H1 (cell line): ENCODE measurements around the gene TTPAL. TPM values are rescaled to one million over a fixed set of nuclear protein-coding genes. Genes with fewer than 3 reads are reported as not detected.

ENCODE experiments used
- CTCF ChIA-PET: fragments of 300-600 bp; sonication (Branson Sonifier 250); formaldehyde crosslinking; loops from one replicate; lab custom pipeline; 2021; ENCODE audit not compliant: partially characterized antibody; lab: Charles Lee
- POLR2A ChIA-PET: fragments of 300-600 bp; sonication (Branson Sonifier 250); formaldehyde crosslinking; loops from one replicate; lab custom pipeline; 2021; ENCODE audit warnings: inconsistent platforms; ENCODE audit not compliant: partially characterized antibody; lab: Charles Lee
- DNase-seq, 2 experiments: peaks; one replicate each; pipeline versions ENCODE4 v3.0.0 to v3.0.0-alpha.2; 2010 to 2022; ENCODE audit warnings: low spot score in 2 of 2, low read depth in 1 of 2, mixed read lengths in 1 of 2
- FAIRE-seq: peaks from 2 replicates; lab custom pipeline; 2011; peaks lifted over from hg19 to GRCh38; lab: Jason Lieb, UNC
- H2AFZ ChIP-seq: 2 replicates; pipeline ENCODE4 v1.8.1; 2012; ENCODE audit warnings: low read length, inconsistent platforms
- H2AK5ac ChIP-seq: 2 replicates; pipeline ENCODE4 v1.6.1; 2013; ENCODE audit warnings: low read depth, low read length
- H2BK120ac ChIP-seq: replicated peaks from 2 replicates; pipeline ENCODE3; 2013; ENCODE audit warnings: low read depth, low read length, inconsistent platforms
- H2BK12ac ChIP-seq: 2 replicates; pipeline ENCODE4 v1.6.1; 2013; ENCODE audit warnings: low read depth, low read length
- H2BK15ac ChIP-seq: 2 replicates; pipeline ENCODE4 v1.6.1; 2013; ENCODE audit warnings: low read length
- H2BK20ac ChIP-seq: 2 replicates; pipeline ENCODE4 v1.6.1; 2013; ENCODE audit warnings: low read length
- H2BK5ac ChIP-seq: 2 replicates; pipeline ENCODE4 v1.6.1; 2013; ENCODE audit warnings: low read depth, low read length
- H3K14ac ChIP-seq: 2 replicates; pipeline ENCODE4 v1.6.1; 2013; ENCODE audit warnings: inconsistent platforms; ENCODE audit not compliant: insufficient read length
- H3K18ac ChIP-seq: 2 replicates; pipeline ENCODE4 v1.6.1; 2013; ENCODE audit warnings: low read length; ENCODE audit errors: extremely low read depth
- H3K23ac ChIP-seq: 2 replicates; pipeline ENCODE4 v1.6.1; 2013; ENCODE audit warnings: inconsistent platforms; ENCODE audit not compliant: insufficient read length
- H3K23me2 ChIP-seq: 2 replicates; pipeline ENCODE4 v1.6.1; 2013; ENCODE audit warnings: low read depth, low read length
- H3K27ac ChIP-seq: 2 replicates; pipeline ENCODE4 v1.6.1; 2011; ENCODE audit warnings: low read depth, low read length, inconsistent platforms
- H3K27me3 ChIP-seq, 4 experiments: replicated peaks in 1 of 4; 1 replicate in 1 of 4; 2 replicates in 3 of 4; pipeline versions ENCODE4 v1.6.1 to v1.8.1; 2011 to 2013; ENCODE audit warnings: low read length in 3 of 4, mild to moderate bottlenecking in 3 of 4, inconsistent platforms in 2 of 4, mixed read lengths in 2 of 4, moderate library complexity in 1 of 4; ENCODE audit not compliant: control insufficient read depth in 3 of 4, insufficient read depth in 3 of 4; ENCODE audit errors: extremely low read depth in 1 of 4
- H3K36me3 ChIP-seq, 4 experiments: 2 replicates each; pipeline versions ENCODE4 v1.6.1 to v1.8.1; 2011 to 2013; ENCODE audit warnings: mild to moderate bottlenecking in 4 of 4, low read length in 3 of 4, moderate library complexity in 2 of 4, control low read depth in 1 of 4, inconsistent platforms in 1 of 4; ENCODE audit not compliant: insufficient read depth in 4 of 4, control insufficient read depth in 2 of 4
- H3K4ac ChIP-seq: replicated peaks from 2 replicates; pipeline ENCODE3; 2013; ENCODE audit warnings: low read length, low read depth, mixed read lengths, inconsistent platforms; ENCODE audit not compliant: insufficient read length
- H3K4me1 ChIP-seq, 4 experiments: replicated peaks in 1 of 4; 1 replicate in 1 of 4; 2 replicates in 3 of 4; pipeline versions ENCODE4 v1.6.1 to v1.8.1; 2011 to 2013; ENCODE audit warnings: low read length in 3 of 4, inconsistent platforms in 2 of 4, mixed read lengths in 1 of 4; ENCODE audit not compliant: insufficient read depth in 4 of 4, control insufficient read depth in 3 of 4
- H3K4me2 ChIP-seq, 2 experiments: 2 replicates each; pipeline versions ENCODE4 v1.6.1 to v1.8.1; 2011 to 2013; ENCODE audit warnings: low read depth in 2 of 2, low read length in 2 of 2, control low read depth in 1 of 2, inconsistent platforms in 1 of 2, mild to moderate bottlenecking in 1 of 2; ENCODE audit not compliant: insufficient read depth in 1 of 2
- H3K4me3 ChIP-seq, 4 experiments: fragments of 200-600, 300-600 bp in 1 of 4; sonication (generic), shearing (Covaris generic), sonication (Bioruptor Twin) in 1 of 4; 2 replicates each; pipeline versions ENCODE4 v1.5.1 to v1.8.1; 2011 to 2016; ENCODE audit warnings: low read length in 4 of 4, low read depth in 3 of 4, control low read depth in 2 of 4, inconsistent platforms in 2 of 4, mild to moderate bottlenecking in 2 of 4, mixed read lengths in 1 of 4, moderate library complexity in 1 of 4; ENCODE audit not compliant: insufficient read depth in 2 of 4; ENCODE audit errors: extremely low read depth in 1 of 4
- H3K56ac ChIP-seq: replicated peaks from 2 replicates; pipeline ENCODE3; 2013; ENCODE audit warnings: low read depth, mild to moderate bottlenecking, mixed read lengths, low read length, inconsistent platforms; ENCODE audit not compliant: insufficient read length
- H3K79me1 ChIP-seq: 2 replicates; pipeline ENCODE4 v1.6.1; 2013; ENCODE audit warnings: low read depth, low read length, control low read depth
- H3K79me2 ChIP-seq, 2 experiments: 2 replicates each; pipeline versions ENCODE4 v1.6.1 to v1.8.1; 2012 to 2013; ENCODE audit warnings: low read length in 2 of 2, mild to moderate bottlenecking in 2 of 2, inconsistent platforms in 1 of 2; ENCODE audit not compliant: insufficient read depth in 2 of 2, control insufficient read depth in 1 of 2
- H3K9ac ChIP-seq, 4 experiments: replicated peaks in 1 of 4; 1 replicate in 1 of 4; 2 replicates in 3 of 4; pipeline versions ENCODE4 v1.6.1 to v1.8.1; 2011 to 2013; ENCODE audit warnings: low read depth in 3 of 4, low read length in 3 of 4, control low read depth in 2 of 4, mild to moderate bottlenecking in 2 of 4, moderate library complexity in 2 of 4, inconsistent platforms in 1 of 4; ENCODE audit errors: extremely low read depth in 1 of 4
- H3K9me3 ChIP-seq, 2 experiments: 2 replicates each; pipeline versions ENCODE4 v1.6.1 to v1.8.1; 2012 to 2013; ENCODE audit warnings: mild to moderate bottlenecking in 2 of 2, moderate library complexity in 2 of 2, control low read depth in 1 of 2, inconsistent platforms in 1 of 2, low read depth in 1 of 2, low read length in 1 of 2, mixed read lengths in 1 of 2; ENCODE audit not compliant: insufficient read depth in 2 of 2
- H4K20me1 ChIP-seq, 2 experiments: replicated peaks in 1 of 2; 2 replicates each; pipeline versions ENCODE3 to v1.8.1; 2011 to 2013; ENCODE audit warnings: inconsistent platforms in 2 of 2, low read length in 2 of 2, mild to moderate bottlenecking in 1 of 2; ENCODE audit not compliant: insufficient read depth in 2 of 2, control insufficient read depth in 1 of 2
- H4K5ac ChIP-seq: 2 replicates; pipeline ENCODE4 v1.6.1; 2013; ENCODE audit warnings: low read length, low read depth, mixed read lengths, inconsistent platforms; ENCODE audit not compliant: insufficient read length
- H4K8ac ChIP-seq: 2 replicates; pipeline ENCODE4 v1.8.0; 2013; ENCODE audit warnings: mild to moderate bottlenecking, moderate library complexity, low read length, inconsistent platforms; ENCODE audit not compliant: insufficient read depth; ENCODE audit errors: extremely low read depth
- H4K91ac ChIP-seq: replicated peaks from 2 replicates; pipeline ENCODE3; 2013; ENCODE audit warnings: low read length, mixed read lengths, inconsistent platforms; ENCODE audit not compliant: insufficient read length
- JUND ChIP-seq: IDR thresholded peaks from 2 replicates; pipeline ENCODE4 v1.6.1; 2011; ENCODE audit warnings: mild to moderate bottlenecking, improper control_type of control experiment, low read length
- POLR2AphosphoS5 ChIP-seq: IDR thresholded peaks from 2 replicates; pipeline ENCODE4 v1.6.1; 2011; ENCODE audit warnings: low read depth, low read length
- TBP ChIP-seq: IDR thresholded peaks from 2 replicates; pipeline ENCODE4 v1.6.1; 2011; ENCODE audit warnings: low read depth, low read length, improper control_type of control experiment
- TEAD4 ChIP-seq: IDR thresholded peaks from 2 replicates; pipeline ENCODE4 v1.6.1; 2012; ENCODE audit warnings: low read depth, low read length, inconsistent platforms, mixed read lengths
- YY1 ChIP-seq: IDR thresholded peaks from 2 replicates; pipeline ENCODE4 v1.6.1; 2011; ENCODE audit warnings: low read depth, mild to moderate bottlenecking, low read length
- WGBS, 2 experiments: shearing (Covaris generic) in 1 of 2; methylation state at CpG; one replicate each; pipeline versions ENCODE4 v1.1.6 to v1.1.7; 2013 to 2015; ENCODE audit warnings: low lambda C conversion rate in 2 of 2, mixed read lengths in 2 of 2, inconsistent platforms in 1 of 2, low coverage in 1 of 2, missing lambda C conversion rate in 1 of 2; ENCODE audit not compliant: insufficient replicate concordance in 2 of 2, insufficient coverage in 1 of 2, insufficient read length in 1 of 2; ENCODE audit errors: extremely low coverage in 1 of 2, missing lambda C conversion rate in 1 of 2; 5-methylcytosine and 5-hydroxymethylcytosine counted together
- polyA plus RNA-seq, 7 experiments: library from polyadenylated mRNA; depleted of rRNA in 3 of 7; stranded (reverse) in 5 of 7; unstranded in 2 of 7; fragments of >200 nt in 5 of 7; fragments of 200-250 nt in 2 of 7; gene quantifications; 1 replicate in 5 of 7; 2 replicates in 1 of 7; 4 replicates in 1 of 7; pipeline versions ENCODE4 v1.2.1 to v1.2.3, GENCODE V29; 2011 to 2013; ENCODE audit warnings: missing spikeins in 2 of 7, mixed read lengths in 2 of 7
- total RNA-seq: library from RNA; stranded (reverse); fragmentation: NEBNext Ultra II Directional; extraction: Animal tissue kit (Norgen Biotek cat#: 25700); gene quantifications from 2 replicates; pipeline ENCODE4 v1.2.1, GENCODE V29; 2021

Gene TTPAL
- total and polyA plus RNA-seq, 2 of the 8 experiments (the other 6 are each of a cell fraction or from before 2014, with no cell fraction given): 2.8 to 14.0 TPM

- no peaks in the 10 kb centered on the region for H3K9me3 ChIP-seq
- H4K91ac ChIP-seq: no peak overlapping the region
- ChIA-PET CTCF (interaction anchor here (0.7 to 1.8 kb wide), 7 partner anchors 8 to 192 kb away, joined by 3 to 4 read pairs (median 3); no protein-coding TSS in a partner anchor), POLR2A (interaction anchor here (0.8 kb wide), 1 partner anchor 135 kb away, joined by 3 read pairs; no protein-coding TSS in a partner anchor)
- H3K23ac ChIP-seq: no peak overlapping the region
- no peak overlapping the region for H3K56ac ChIP-seq
- 76% methylated on average over 10 of the region's 10 CpGs; no CpG with 5 or more reads in 1 of the 2 experiments for WGBS, 2 experiments
- no peak overlapping the region for H2BK5ac ChIP-seq
- no peak overlapping the region for H2BK20ac ChIP-seq
- H3K27me3 ChIP-seq: 0 out of 7 replicates have a peak, but pooled peaks cover 0 to 4% (median 0%) of the 10 kb centered on the region in 4 experiments
- TF ChIP-seq TBP (no peak), POLR2AphosphoS5 (no peak), TEAD4 (no peak), JUND (no peak), YY1 (no peak)
- H4K5ac ChIP-seq: no peak overlapping the region
- no peak overlapping the region for H2AFZ ChIP-seq
- DNase-seq: no peak
- no peak overlapping the region for H2AK5ac ChIP-seq
- no peaks in the 10 kb centered on the region for H3K79me1 ChIP-seq
- H3K18ac ChIP-seq: no peak overlapping the region
- H3K36me3 ChIP-seq: no peaks in the 10 kb centered on the region
- no peak overlapping the region for H3K4ac ChIP-seq
- H2BK15ac ChIP-seq: no peak overlapping the region
- H4K20me1 ChIP-seq: no peaks in the 10 kb centered on the region
- H2BK120ac ChIP-seq: no peak overlapping the region
- FAIRE-seq: no peak
- no peak overlapping the region for H4K8ac ChIP-seq
- H3K23me2 ChIP-seq: no peaks in the 10 kb centered on the region
- no peak overlapping the region for H3K14ac ChIP-seq
- no peak overlapping the region for H3K9ac ChIP-seq
- H2BK12ac ChIP-seq: no peak overlapping the region
- no peaks in the 10 kb centered on the region for H3K79me2 ChIP-seq
- H3K4me1 ChIP-seq: 0 out of 7 replicates have a peak, but pooled peaks cover 0 to 2% (median 0%) of the 10 kb centered on the region in 4 experiments
- no peak overlapping the region for H3K4me2 ChIP-seq
- no peak overlapping the region for H3K27ac ChIP-seq
- no peak overlapping the region for H3K4me3 ChIP-seq
Measured at GRCh38 chr20:44426879-44427790, 48.5 kb upstream of the TTPAL start.
